WTC11 (cell line): Measurements from ENCODE around the gene MCEMP1. TPM values are rescaled to one million over a fixed set of nuclear protein-coding genes. Genes with fewer than 3 reads are reported as not detected.

Experiments used
- ATAC-seq: fragments of 200-7000 bp; cut with Tn5 transposase; 2 replicates; pipeline ENCODE4 v1.10.0; 2021; ENCODE audit warnings: mild to moderate bottlenecking, moderate library complexity
- CTCF ChIA-PET: fragments of 300-600 bp; sonication (Branson Sonifier 250); formaldehyde crosslinking; loops from one replicate; lab custom pipeline; 2021; ENCODE audit warnings: antibody characterized with exemption; lab: Charles Lee
- POLR2A ChIA-PET: fragments of 350-600 bp; sonication (Branson Sonifier 250); formaldehyde crosslinking; loops from one replicate; lab custom pipeline; 2021; ENCODE audit warnings: antibody characterized with exemption; lab: Charles Lee
- DNase-seq: peaks from one replicate; pipeline ENCODE4 v3.0.0; 2021; ENCODE audit warnings: low spot score
- H3K27ac Mint-ChIP-seq: 2 replicates; pipeline ENCODE4 v1.8.0; 2021; ENCODE audit warnings: mixed read lengths
- H3K27me3 Mint-ChIP-seq: 2 replicates; pipeline ENCODE4 v1.8.0; 2021; ENCODE audit warnings: low read depth, mild to moderate bottlenecking, moderate library complexity, mixed read lengths
- H3K36me3 Mint-ChIP-seq: 2 replicates; pipeline ENCODE4 v1.8.0; 2021; ENCODE audit warnings: mixed read lengths
- H3K4me1 Mint-ChIP-seq: 2 replicates; pipeline ENCODE4 v1.8.0; 2022; ENCODE audit warnings: mixed read lengths
- H3K4me3 Mint-ChIP-seq: 2 replicates; pipeline ENCODE4 v1.8.0; 2021; ENCODE audit warnings: mild to moderate bottlenecking, moderate library complexity, mixed read lengths
- H3K9me3 Mint-ChIP-seq: 2 replicates; pipeline ENCODE4 v1.8.0; 2021; ENCODE audit warnings: mixed read lengths
- ATF2 ChIP-seq: sonication (generic); formaldehyde crosslinking; IDR thresholded peaks from 2 replicates; pipeline ENCODE4 v1.8.1; 2022; ENCODE audit warnings: low read depth, missing genetic modification reagents, borderline replicate concordance
- ELF4 ChIP-seq: sonication (generic); formaldehyde crosslinking; IDR thresholded peaks from 2 replicates; pipeline ENCODE4 v1.8.1; 2022; ENCODE audit warnings: low read depth, mild to moderate bottlenecking, moderate library complexity, missing genetic modification reagents
- ERG ChIP-seq: fragments of 250-450 bp; sonication (Bioruptor Pico); IDR thresholded peaks from 2 replicates; pipeline ENCODE4 v1.8.0; 2021; ENCODE audit warnings: mild to moderate bottlenecking
- GRHL2 ChIP-seq: fragments of 250-450 bp; sonication (Bioruptor Pico); IDR thresholded peaks from 2 replicates; pipeline ENCODE4 v1.8.0; 2022; ENCODE audit warnings: mild to moderate bottlenecking, moderate library complexity; ENCODE audit not compliant: insufficient replicate concordance, severe bottlenecking
- JUN ChIP-seq: sonication (generic); formaldehyde crosslinking; IDR thresholded peaks from 2 replicates; pipeline ENCODE4 v1.8.0; 2023; ENCODE audit warnings: mild to moderate bottlenecking, missing genetic modification reagents
- NFATC4 ChIP-seq: fragments of 250-450 bp; sonication (Bioruptor Pico); IDR thresholded peaks from 2 replicates; pipeline ENCODE4 v1.9.0; 2021; ENCODE audit warnings: mild to moderate bottlenecking
- NFE2L1 ChIP-seq: sonication (generic); formaldehyde crosslinking; IDR thresholded peaks from 2 replicates; pipeline ENCODE4 v1.8.1; 2023; ENCODE audit warnings: missing genetic modification reagents
- NR3C1 ChIP-seq: sonication (generic); formaldehyde crosslinking; conservative IDR thresholded peaks from 2 replicates; pipeline ENCODE4 v1.8.1; 2023; ENCODE audit warnings: low read depth, mild to moderate bottlenecking, missing genetic modification reagents
- PRDM15 ChIP-seq: sonication (generic); formaldehyde crosslinking; IDR thresholded peaks from 2 replicates; pipeline ENCODE4 v1.8.0; 2022; ENCODE audit warnings: missing genetic modification reagents
- SMAD3 ChIP-seq: sonication (generic); formaldehyde crosslinking; IDR thresholded peaks from 2 replicates; pipeline ENCODE4 v1.8.0; 2022; ENCODE audit warnings: missing genetic modification reagents, mild to moderate bottlenecking, borderline replicate concordance
- TP53 ChIP-seq: sonication (generic); formaldehyde crosslinking; IDR thresholded peaks from 2 replicates; pipeline ENCODE4 v1.8.1; 2023; ENCODE audit warnings: mild to moderate bottlenecking, missing genetic modification reagents
- ZBTB21 ChIP-seq: sonication (generic); formaldehyde crosslinking; IDR thresholded peaks from 2 replicates; pipeline ENCODE4 v1.8.1; 2023; ENCODE audit warnings: mild to moderate bottlenecking, missing genetic modification reagents, borderline replicate concordance
- ZNF138 ChIP-seq: sonication (generic); formaldehyde crosslinking; conservative IDR thresholded peaks from 2 replicates; pipeline ENCODE4 v1.8.1; 2022; ENCODE audit warnings: mild to moderate bottlenecking, moderate library complexity, missing genetic modification reagents
- total RNA-seq: library from RNA; stranded (reverse); gene quantifications from 3 replicates; pipeline ENCODE4 v1.2.3, GENCODE V29; 2021
- TF ChIP-seq, protein P1 (sequence below): fragments of 250-450 bp; sonication (Bioruptor Pico); IDR thresholded peaks from 2 replicates; pipeline ENCODE4 v1.9.0; 2021; ENCODE audit warnings: mild to moderate bottlenecking, borderline replicate concordance
- TF ChIP-seq, protein P2 (sequence below): sonication (generic); formaldehyde crosslinking; IDR thresholded peaks from 2 replicates; pipeline ENCODE4 v1.8.0; 2022; ENCODE audit warnings: mild to moderate bottlenecking, missing genetic modification reagents
- TF ChIP-seq, protein P3 (sequence below): fragments of 250-450 bp; sonication (Bioruptor Pico); conservative IDR thresholded peaks from 2 replicates; pipeline ENCODE4 v1.9.0; 2021; ENCODE audit warnings: mild to moderate bottlenecking

MCEMP1 gene
- total RNA-seq, 1 experiment from 2014 or later, result not detected

- TF ChIP-seq, protein P1, sequence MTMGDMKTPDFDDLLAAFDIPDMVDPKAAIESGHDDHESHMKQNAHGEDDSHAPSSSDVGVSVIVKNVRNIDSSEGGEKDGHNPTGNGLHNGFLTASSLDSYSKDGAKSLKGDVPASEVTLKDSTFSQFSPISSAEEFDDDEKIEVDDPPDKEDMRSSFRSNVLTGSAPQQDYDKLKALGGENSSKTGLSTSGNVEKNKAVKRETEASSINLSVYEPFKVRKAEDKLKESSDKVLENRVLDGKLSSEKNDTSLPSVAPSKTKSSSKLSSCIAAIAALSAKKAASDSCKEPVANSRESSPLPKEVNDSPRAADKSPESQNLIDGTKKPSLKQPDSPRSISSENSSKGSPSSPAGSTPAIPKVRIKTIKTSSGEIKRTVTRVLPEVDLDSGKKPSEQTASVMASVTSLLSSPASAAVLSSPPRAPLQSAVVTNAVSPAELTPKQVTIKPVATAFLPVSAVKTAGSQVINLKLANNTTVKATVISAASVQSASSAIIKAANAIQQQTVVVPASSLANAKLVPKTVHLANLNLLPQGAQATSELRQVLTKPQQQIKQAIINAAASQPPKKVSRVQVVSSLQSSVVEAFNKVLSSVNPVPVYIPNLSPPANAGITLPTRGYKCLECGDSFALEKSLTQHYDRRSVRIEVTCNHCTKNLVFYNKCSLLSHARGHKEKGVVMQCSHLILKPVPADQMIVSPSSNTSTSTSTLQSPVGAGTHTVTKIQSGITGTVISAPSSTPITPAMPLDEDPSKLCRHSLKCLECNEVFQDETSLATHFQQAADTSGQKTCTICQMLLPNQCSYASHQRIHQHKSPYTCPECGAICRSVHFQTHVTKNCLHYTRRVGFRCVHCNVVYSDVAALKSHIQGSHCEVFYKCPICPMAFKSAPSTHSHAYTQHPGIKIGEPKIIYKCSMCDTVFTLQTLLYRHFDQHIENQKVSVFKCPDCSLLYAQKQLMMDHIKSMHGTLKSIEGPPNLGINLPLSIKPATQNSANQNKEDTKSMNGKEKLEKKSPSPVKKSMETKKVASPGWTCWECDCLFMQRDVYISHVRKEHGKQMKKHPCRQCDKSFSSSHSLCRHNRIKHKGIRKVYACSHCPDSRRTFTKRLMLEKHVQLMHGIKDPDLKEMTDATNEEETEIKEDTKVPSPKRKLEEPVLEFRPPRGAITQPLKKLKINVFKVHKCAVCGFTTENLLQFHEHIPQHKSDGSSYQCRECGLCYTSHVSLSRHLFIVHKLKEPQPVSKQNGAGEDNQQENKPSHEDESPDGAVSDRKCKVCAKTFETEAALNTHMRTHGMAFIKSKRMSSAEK (CRISPR knock-in tag), result no peak
- TF ChIP-seq NFATC4 (CRISPR knock-in tag) (no peak), ZNF138 (CRISPR knock-in tag) (no peak)
- TF ChIP-seq, all 79 proteins: peak for 0
Observed at GRCh38 chr19:7631577-7631976, 45.3 kb upstream of the MCEMP1 start (continued).

DNA sequence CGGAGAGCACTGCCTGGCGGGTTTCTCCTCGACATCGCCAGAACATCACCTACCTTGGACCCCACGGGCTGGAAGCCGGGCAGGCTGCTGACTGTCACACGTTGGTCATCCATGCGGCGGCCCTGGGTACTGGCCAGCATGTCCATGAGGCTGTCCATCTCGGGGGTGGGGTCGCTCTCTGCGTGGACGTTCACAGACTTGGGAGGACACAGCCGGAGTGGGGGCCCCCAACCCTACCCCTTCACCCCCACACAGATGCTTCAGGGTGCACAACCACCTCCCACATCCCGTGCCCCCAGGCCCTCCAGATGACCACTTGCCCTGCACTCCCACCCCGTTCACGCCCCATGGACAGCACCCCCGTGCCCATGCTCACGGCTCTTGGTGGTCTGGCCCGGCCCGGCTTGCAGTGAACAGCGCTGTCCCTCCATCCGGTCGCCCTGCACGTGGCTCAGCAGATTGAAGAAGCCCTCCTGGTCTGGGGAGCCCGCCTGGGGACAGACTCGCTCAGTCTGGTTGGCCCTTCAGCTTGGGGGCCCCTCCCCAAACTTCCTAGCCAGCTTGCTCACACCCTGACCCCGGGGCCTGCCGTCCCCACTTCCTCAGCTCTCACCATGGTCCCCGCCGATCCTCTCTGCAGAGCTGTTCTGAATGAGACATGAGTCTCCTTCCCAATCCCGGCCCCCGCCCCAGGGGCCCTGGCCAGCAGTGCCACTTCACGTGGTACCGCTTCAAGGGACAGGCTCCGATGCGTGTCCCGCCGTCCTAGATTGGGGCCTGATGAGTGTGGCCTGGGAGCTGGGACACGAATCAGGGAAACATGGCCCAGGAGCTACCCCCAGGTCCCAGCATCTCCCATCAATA, 44.3 kb upstream of the MCEMP1 start:
- no peak for DNase-seq
- ChIA-PET POLR2A (no interaction called here), CTCF (interaction anchor here (0.6 to 1.2 kb wide), 3 partner anchors 20 to 181 kb away, joined by 3 to 8 read pairs (median 4); no protein-coding TSS in a partner anchor)
- H3K9me3 Mint-ChIP-seq, result no peaks in the 10 kb centered on the region
- H3K27ac Mint-ChIP-seq, result no peak overlapping the region
- peaks cover 24% of the 10 kb centered on the region for H3K4me1 Mint-ChIP-seq
- H3K36me3 Mint-ChIP-seq, result 0 out of 2 replicates have a peak, but pooled peaks cover 4% of the 10 kb centered on the region
- H3K27me3 Mint-ChIP-seq, result peaks cover 30% of the 10 kb centered on the region
- no peak overlapping the region for H3K4me3 Mint-ChIP-seq
- ATAC-seq, result no peak
- TF ChIP-seq, protein P2, sequence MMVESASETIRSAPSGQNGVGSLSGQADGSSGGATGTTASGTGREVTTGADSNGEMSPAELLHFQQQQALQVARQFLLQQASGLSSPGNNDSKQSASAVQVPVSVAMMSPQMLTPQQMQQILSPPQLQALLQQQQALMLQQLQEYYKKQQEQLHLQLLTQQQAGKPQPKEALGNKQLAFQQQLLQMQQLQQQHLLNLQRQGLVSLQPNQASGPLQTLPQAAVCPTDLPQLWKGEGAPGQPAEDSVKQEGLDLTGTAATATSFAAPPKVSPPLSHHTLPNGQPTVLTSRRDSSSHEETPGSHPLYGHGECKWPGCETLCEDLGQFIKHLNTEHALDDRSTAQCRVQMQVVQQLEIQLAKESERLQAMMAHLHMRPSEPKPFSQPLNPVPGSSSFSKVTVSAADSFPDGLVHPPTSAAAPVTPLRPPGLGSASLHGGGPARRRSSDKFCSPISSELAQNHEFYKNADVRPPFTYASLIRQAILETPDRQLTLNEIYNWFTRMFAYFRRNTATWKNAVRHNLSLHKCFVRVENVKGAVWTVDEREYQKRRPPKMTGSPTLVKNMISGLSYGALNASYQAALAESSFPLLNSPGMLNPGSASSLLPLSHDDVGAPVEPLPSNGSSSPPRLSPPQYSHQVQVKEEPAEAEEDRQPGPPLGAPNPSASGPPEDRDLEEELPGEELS (CRISPR knock-in tag), result no peak
- TF ChIP-seq ERG (CRISPR knock-in tag) (no peak), SMAD3 (no peak), JUN (CRISPR knock-in tag) (no peak), ATF2 (CRISPR knock-in tag) (no peak), NR3C1 (no peak)
- TF ChIP-seq, all 79 proteins: peak for 0

GRCh38 chr19:7633698-7634097, 43.2 kb upstream of the MCEMP1 start, which contains the start of gene PCP2:
PCP2 (minus strand) TSS chr19:7633719; CDS start chr19:7633457, 262 bp downstream.
- ATAC-seq, result no peak
- H3K27me3 Mint-ChIP-seq, result peaks cover 30% of the 10 kb centered on the region
- CTCF ChIA-PET, result interaction anchor here (1.1 to 1.2 kb wide), 3 partner anchors 19 to 65 kb away, joined by 3 to 8 read pairs (median 4); partner anchors contain the start of gene TRAPPC5
- TF ChIP-seq TP53 (CRISPR knock-in tag), result no peak
- no peak for TF ChIP-seq NFE2L1
- TF ChIP-seq, protein P3, sequence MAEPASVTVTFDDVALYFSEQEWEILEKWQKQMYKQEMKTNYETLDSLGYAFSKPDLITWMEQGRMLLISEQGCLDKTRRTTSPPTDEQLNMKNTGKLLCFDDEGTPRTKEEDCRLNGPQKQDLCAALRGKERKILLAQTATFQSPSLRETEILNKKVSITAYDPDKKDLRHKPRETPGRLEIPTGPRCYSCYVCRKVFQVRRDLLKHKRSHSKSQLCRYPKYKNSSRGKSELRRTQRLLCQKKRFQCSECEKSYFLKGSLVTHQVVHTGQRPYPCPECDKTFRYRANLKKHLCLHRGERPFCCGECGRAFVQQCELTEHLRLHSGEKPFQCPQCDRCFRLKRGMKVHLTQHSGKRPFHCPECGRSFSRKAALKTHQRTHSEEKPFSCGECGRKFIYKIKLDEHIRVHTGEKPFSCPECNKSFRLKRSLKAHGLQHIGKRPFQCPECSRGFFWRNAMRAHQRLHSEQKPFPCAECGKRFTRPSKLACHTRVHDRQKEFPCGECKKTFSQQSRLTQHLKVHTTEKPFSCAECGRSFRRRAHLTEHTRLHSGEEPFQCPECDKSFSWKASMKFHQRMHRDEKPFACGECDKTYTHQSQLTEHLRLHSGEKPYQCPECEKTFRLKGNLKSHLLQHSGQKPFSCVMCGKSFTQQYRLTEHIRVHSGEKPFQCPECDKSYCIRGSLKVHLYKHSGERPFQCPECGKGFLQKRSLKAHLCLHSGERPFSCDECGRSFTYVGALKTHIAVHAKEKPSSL (CRISPR knock-in tag), result no peak
- TF ChIP-seq GRHL2, result no peak
- no peak for TF ChIP-seq ELF4 (CRISPR knock-in tag)
- TF ChIP-seq ZBTB21, result no peak
- TF ChIP-seq PRDM15, result no peak
- no peak for TF ChIP-seq ZNF138 (CRISPR knock-in tag)

More at GRCh38 chr19:7633698-7634097, 43.2 kb upstream of the MCEMP1 start, which contains the start of gene PCP2:
- no peak for DNase-seq
- Mint-ChIP-seq H3K4me3 (no peak within 1 kb of the TSS), H3K27ac (no peak within 1 kb of the TSS; the same call in 1 of the 2 replicates), H3K9me3 (no peaks in the 10 kb centered on the region), H3K4me1 (peaks cover 18% of the 10 kb centered on the region), H3K36me3 (0 out of 2 replicates have a peak, but pooled peaks cover 4% of the 10 kb centered on the region)
- POLR2A ChIA-PET, result no interaction called here
